ENCODE measurements around the gene CYFIP1. TPM values are rescaled to one million over a fixed set of nuclear protein-coding genes. Genes with fewer than 3 reads are reported as not detected.

The CYFIP1 gene
- total RNA-seq, 1 experiment from 2014 or later, result 159 TPM

- no peak for ATAC-seq
- no peaks in the 10 kb centered on the region for H3K27me3 ChIP-seq (ENCODE audit: control insufficient read depth, insufficient read depth, low read length)
- H3K9me3 ChIP-seq (ENCODE audit: control insufficient read depth, insufficient read depth, low read depth, low read length), result no peaks in the 10 kb centered on the region
- H3K27ac ChIP-seq (ENCODE audit: low read length), result no peak overlapping the region
- H3K4me3 ChIP-seq (ENCODE audit: low read depth in 2 of 2, low read length in 2 of 2), result no peak overlapping the region
- TF ChIP-seq TCF7L2 (IDR thresholded peaks at IDR 0.05; ENCODE audit: low read depth, low read length) (no peak), REST (IDR thresholded peaks at IDR 0.05; ENCODE audit: insufficient read depth in 1 of 2, low read depth in 2 of 2, low read length in 1 of 2) (no peak), POLR2AphosphoS5 (IDR thresholded peaks at IDR 0.05; ENCODE audit: low read depth, low read length) (no peak), CTCF (IDR thresholded peaks at IDR 0.05) (no peak)
- CTCF ChIA-PET, result no interaction called here
- no peak for DNase-seq (ENCODE audit: low read depth, low spot score)
- H3K36me3 ChIP-seq (ENCODE audit: control insufficient read depth, insufficient read depth, low read length), result no peaks in the 10 kb centered on the region; the same call in 1 of the 2 replicates
- intact Hi-C loops (cut with micrococcal nuclease; ENCODE audit: unreplicated experiment), result no loop called here
- in situ Hi-C loops (cut with HindIII; ENCODE audit: low pct_unique_long_range_greater_than_20kb, low sequenced_read_pairs), result no loop called here
- H3K4me1 ChIP-seq (ENCODE audit: control insufficient read depth, insufficient read depth, low read length), result no peaks in the 10 kb centered on the region
- BruUV-seq (replicated peaks), result no TSS peak
- POLR2A ChIA-PET, result no interaction called here
Observed at GRCh38 chr15:22889146-22889818, 90.9 kb downstream of the CYFIP1 start.

- H3K4me1 ChIP-seq (ENCODE audit: control insufficient read depth, insufficient read depth, low read length), result no peaks in the 10 kb centered on the region
- no peaks in the 10 kb centered on the region for H3K9me3 ChIP-seq (ENCODE audit: control insufficient read depth, insufficient read depth, low read depth, low read length)
- POLR2A ChIA-PET, result no interaction called here
- no peak overlapping the region for H3K27ac ChIP-seq (ENCODE audit: low read length)
- no peak for DNase-seq (ENCODE audit: low read depth, low spot score)
- no peak for ATAC-seq
- intact Hi-C loops (cut with micrococcal nuclease; ENCODE audit: unreplicated experiment) (no loop called here), in situ Hi-C loops (cut with HindIII; ENCODE audit: low pct_unique_long_range_greater_than_20kb, low sequenced_read_pairs) (no loop called here)
- CTCF ChIA-PET, result no interaction called here
- H3K27me3 ChIP-seq (ENCODE audit: control insufficient read depth, insufficient read depth, low read length), result no peaks in the 10 kb centered on the region
- H3K4me3 ChIP-seq (ENCODE audit: low read depth in 2 of 2, low read length in 2 of 2), result no peak overlapping the region
- H3K36me3 ChIP-seq (ENCODE audit: control insufficient read depth, insufficient read depth, low read length), result no peaks in the 10 kb centered on the region; the same call in 1 of the 2 replicates
- no TSS peak for BruUV-seq (replicated peaks)
- TF ChIP-seq POLR2AphosphoS5 (IDR thresholded peaks at IDR 0.05; ENCODE audit: low read depth, low read length) (no peak), CTCF (IDR thresholded peaks at IDR 0.05) (no peak), TCF7L2 (IDR thresholded peaks at IDR 0.05; ENCODE audit: low read depth, low read length) (no peak), REST (IDR thresholded peaks at IDR 0.05; ENCODE audit: insufficient read depth in 1 of 2, low read depth in 2 of 2, low read length in 1 of 2) (no peak), SIN3A (IDR thresholded peaks at IDR 0.05; ENCODE audit: borderline replicate concordance, insufficient read depth, low read depth, low read length) (no peak)
Observed at GRCh38 chr15:22888120-22888859, 91.9 kb downstream of the CYFIP1 start.
